ENCODE results near the gene URI1. TPM values are rescaled to one million over a fixed set of nuclear protein-coding genes. Genes with fewer than 3 reads are reported as not detected.

URI1 gene, protein sequence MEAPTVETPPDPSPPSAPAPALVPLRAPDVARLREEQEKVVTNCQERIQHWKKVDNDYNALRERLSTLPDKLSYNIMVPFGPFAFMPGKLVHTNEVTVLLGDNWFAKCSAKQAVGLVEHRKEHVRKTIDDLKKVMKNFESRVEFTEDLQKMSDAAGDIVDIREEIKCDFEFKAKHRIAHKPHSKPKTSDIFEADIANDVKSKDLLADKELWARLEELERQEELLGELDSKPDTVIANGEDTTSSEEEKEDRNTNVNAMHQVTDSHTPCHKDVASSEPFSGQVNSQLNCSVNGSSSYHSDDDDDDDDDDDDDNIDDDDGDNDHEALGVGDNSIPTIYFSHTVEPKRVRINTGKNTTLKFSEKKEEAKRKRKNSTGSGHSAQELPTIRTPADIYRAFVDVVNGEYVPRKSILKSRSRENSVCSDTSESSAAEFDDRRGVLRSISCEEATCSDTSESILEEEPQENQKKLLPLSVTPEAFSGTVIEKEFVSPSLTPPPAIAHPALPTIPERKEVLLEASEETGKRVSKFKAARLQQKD
- total RNA-seq, result 10 to 100 TPM; 52.7 to 55.4 TPM

DNA sequence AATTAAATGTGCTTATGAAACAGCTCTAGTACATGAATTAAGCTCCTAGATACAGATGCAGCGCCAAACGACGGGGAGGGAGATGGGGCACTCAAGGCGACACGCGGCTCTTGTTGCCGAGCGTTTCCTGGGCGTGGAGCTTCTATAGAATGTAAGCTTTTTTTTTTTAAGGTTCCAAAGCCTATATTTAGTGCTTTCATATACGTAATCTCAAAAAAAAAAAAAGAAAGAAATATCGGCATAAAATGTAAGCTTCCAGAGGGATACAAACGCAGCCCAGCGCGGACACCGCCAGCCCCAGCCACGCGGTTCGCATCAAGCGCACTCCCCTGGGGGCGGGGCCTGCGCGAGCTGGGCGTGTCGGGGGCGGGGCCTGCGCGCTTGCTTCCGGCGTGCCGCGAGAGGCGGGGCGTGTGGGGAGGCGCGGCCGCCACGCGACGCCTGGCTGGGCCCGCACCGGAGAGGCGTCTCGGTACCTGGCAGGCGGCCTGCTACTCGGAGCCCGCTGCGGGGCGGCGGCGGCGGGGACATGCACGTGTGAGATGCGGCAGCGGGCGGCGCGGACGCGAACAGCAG lies at the start of gene URI1:
Gene URI1 (plus strand): TSS at position 412 of the 576 bp plus-strand sequence. CDS start 309 bp downstream, outside the sequence.

Other genes with a start within 250 kb of the URI1 start
- gene C19orf12, start 227.0 kb upstream of the URI1 start, total RNA-seq, result 10 to 100 TPM; 38.2 to 38.6 TPM
- gene CCNE1, start 130.2 kb upstream of the URI1 start, total RNA-seq, result 10 to 100 TPM; 31.9 to 37.3 TPM

Measured in activated naive CD4-positive, alpha-beta T cell treated with anti-CD3 and anti-CD28 coated beads, Interleukin-2, amount 10 ng/mL, durations not matched to agents 5 hours and 36 hours (primary cell).